Tibial artery (tissue), 4 donors: ENCODE measurements around the gene UGT1A9.

Source experiments
- DNase-seq, 2 donors: peaks; one replicate each; pipeline ENCODE4 v3.0.0-alpha.2; 2019
- H3K27ac ChIP-seq, 2 donors: fragments of 200-600 bp; sonication (generic) in 1 of 2; 1 replicate in 1 of 2; 2 replicates in 1 of 2; pipeline ENCODE4 v1.5.1; 2018 to 2019; ENCODE audit warnings: mild to moderate bottlenecking in 1 of 2
- H3K27me3 ChIP-seq, 2 donors: fragments of 200-600 bp; sonication (generic) in 1 of 2; one replicate each; pipeline versions ENCODE4 v1.5.1 to v1.6.0; 2016 to 2019
- H3K36me3 ChIP-seq, 3 donors: fragments of 200-600 bp; sonication (generic) in 2 of 3; one replicate each; pipeline ENCODE4 v1.5.1; 2016 to 2019; ENCODE audit warnings: mild to moderate bottlenecking in 2 of 3
- H3K4me1 ChIP-seq, 4 donors: fragments of 200-600 bp; sonication (generic) in 2 of 4; 1 replicate in 3 of 4; 2 replicates in 1 of 4; pipeline ENCODE4 v1.5.1; 2016 to 2019
- H3K4me3 ChIP-seq, 2 donors: fragments of 200-600 bp; sonication (generic) in 1 of 2; 1 replicate in 1 of 2; 2 replicates in 1 of 2; pipeline ENCODE4 v1.5.1; 2018 to 2019; ENCODE audit warnings: mild to moderate bottlenecking in 2 of 2
- H3K9me3 ChIP-seq, 3 donors: fragments of 200-600 bp; sonication (generic) in 1 of 3; one replicate each; pipeline ENCODE4 v1.5.1; 2016 to 2019
- intact Hi-C: fragments of 100-400 bp; cut with DNase I; formaldehyde crosslinking; loops from one replicate; pipeline ENCODE4 v1.15.0; 2023; ENCODE audit warnings: low total_unique reads
- TF ChIP-seq, protein P1 (sequence below), 2 experiments: fragments of 200-600 bp in 1 of 2; fragments of 450-650 bp in 1 of 2; IDR thresholded peaks; one replicate each; pipeline ENCODE4 v1.5.1; 2017 to 2019; ENCODE audit warnings: antibody characterized with exemption in 2 of 2, mild to moderate bottlenecking in 1 of 2, moderate library complexity in 1 of 2

Gene UGT1A9

DNA sequence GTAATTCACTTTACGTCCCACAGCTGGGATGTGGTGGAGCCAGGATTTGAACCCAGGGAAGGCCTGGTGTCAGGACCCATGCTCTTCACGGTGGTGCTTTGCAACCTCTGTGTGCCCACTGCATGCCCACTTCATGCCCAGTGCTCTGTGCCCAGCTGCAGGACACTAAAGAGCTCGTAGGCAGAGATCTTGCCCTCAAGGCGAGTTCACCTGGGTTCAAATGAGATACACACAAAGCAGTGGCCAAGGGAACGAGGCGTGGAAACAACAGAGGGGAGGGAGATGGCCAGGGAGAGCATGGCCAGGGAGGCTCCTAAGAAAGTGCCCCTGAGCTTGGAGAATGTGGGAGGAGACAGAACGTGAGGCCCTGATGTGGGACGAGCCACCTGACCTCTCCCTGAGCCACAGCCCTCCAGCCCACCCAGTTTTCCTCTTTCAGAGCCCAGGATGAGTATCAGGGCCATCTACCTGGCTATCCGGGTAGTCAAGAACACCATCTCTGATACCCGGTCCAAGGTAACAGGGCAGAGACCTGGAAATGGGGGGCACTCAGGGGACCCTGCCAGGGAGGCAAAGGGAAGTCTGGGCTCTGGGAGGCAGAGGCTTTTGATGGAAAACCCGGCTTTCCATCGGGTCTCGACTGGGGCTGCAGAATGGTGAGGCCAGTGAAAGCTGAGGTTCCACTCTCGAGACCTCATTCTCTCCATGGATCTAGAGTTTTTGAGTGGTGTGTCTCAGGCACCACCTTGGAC, 126.8 kb downstream of the UGT1A9 start:
- H3K4me1 ChIP-seq: no peaks in the 10 kb centered on the region
- H3K27ac ChIP-seq: no peak overlapping the region
- H3K4me3 ChIP-seq: no peak overlapping the region
- intact Hi-C loops: no loop called here
- TF ChIP-seq, protein P1, sequence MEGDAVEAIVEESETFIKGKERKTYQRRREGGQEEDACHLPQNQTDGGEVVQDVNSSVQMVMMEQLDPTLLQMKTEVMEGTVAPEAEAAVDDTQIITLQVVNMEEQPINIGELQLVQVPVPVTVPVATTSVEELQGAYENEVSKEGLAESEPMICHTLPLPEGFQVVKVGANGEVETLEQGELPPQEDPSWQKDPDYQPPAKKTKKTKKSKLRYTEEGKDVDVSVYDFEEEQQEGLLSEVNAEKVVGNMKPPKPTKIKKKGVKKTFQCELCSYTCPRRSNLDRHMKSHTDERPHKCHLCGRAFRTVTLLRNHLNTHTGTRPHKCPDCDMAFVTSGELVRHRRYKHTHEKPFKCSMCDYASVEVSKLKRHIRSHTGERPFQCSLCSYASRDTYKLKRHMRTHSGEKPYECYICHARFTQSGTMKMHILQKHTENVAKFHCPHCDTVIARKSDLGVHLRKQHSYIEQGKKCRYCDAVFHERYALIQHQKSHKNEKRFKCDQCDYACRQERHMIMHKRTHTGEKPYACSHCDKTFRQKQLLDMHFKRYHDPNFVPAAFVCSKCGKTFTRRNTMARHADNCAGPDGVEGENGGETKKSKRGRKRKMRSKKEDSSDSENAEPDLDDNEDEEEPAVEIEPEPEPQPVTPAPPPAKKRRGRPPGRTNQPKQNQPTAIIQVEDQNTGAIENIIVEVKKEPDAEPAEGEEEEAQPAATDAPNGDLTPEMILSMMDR (IDR thresholded peaks at IDR 0.05): no peak
- no peaks in the 10 kb centered on the region for H3K36me3 ChIP-seq
- H3K27me3 ChIP-seq: no peaks in the 10 kb centered on the region
- DNase-seq: peak in 1 of 2 donors; percentile 48
- H3K9me3 ChIP-seq: no peaks in the 10 kb centered on the region

GRCh38 chr2:233799087-233799665, 127.5 kb downstream of the UGT1A9 start:
- DNase-seq: peak in 1 of 2 donors; percentile 31
- TF ChIP-seq, protein P1 (IDR thresholded peaks at IDR 0.05): no peak
- intact Hi-C loops: no loop called here

DNA sequence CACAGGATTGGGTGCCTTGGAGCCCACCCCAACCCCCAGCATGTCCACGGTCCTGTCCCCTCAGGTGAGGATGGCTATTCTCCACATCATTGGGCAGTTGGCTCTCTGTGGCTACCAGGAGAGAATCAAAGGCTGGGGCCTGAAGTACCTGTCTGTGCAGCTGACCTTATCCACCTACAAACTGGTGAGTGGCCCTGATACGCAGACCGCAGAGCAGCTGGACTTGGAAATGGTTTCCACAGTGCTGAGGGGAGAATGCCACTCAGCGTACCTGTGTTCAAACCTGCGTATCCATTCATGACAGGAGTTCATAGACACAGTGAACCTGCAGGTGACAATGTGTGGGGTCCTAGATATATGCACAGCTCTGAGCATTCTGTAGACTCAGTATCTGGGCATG, 128.0 kb downstream of the UGT1A9 start:
- TF ChIP-seq, protein P1 (IDR thresholded peaks at IDR 0.05): no peak
- no peak overlapping the region for H3K4me3 ChIP-seq
- no peaks in the 10 kb centered on the region for H3K27me3 ChIP-seq
- no peaks in the 10 kb centered on the region for H3K4me1 ChIP-seq
- peak in 1 of 2 donors; percentile 40 for DNase-seq
- H3K9me3 ChIP-seq: no peaks in the 10 kb centered on the region
- no peak overlapping the region for H3K27ac ChIP-seq
- intact Hi-C loops: no loop called here
- no peaks in the 10 kb centered on the region for H3K36me3 ChIP-seq

More at GRCh38 chr2:233799087-233799665, 127.5 kb downstream of the UGT1A9 start:
- no peaks in the 10 kb centered on the region for H3K4me1 ChIP-seq
- no peaks in the 10 kb centered on the region for H3K9me3 ChIP-seq
- no peaks in the 10 kb centered on the region for H3K27me3 ChIP-seq
- H3K4me3 ChIP-seq: no peak overlapping the region
- H3K36me3 ChIP-seq: no peaks in the 10 kb centered on the region
- H3K27ac ChIP-seq: no peak overlapping the region

DNA sequence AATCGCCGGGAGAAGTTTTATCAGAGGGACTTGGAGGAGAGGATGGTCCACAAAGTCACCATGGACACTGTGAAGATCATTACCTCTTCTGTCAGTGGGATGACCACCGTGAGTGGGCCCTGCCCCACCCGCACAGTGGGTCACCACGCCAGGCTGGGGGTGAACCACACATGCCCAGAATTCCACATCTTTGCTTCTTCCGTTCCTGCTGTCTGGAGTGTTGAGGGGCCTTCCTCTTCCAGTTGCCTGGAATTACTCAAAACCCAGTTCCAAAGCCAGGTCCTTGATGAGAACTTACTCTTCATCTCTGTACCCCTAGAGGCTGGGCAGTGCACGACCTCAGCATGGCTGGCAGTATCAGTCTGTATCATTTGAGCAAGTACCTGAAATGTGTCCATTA, 128.5 kb downstream of the UGT1A9 start:
- Histone ChIP-seq H3K4me3 (no peak overlapping the region), H3K27ac (no peak overlapping the region), H3K9me3 (no peaks in the 10 kb centered on the region), H3K4me1 (no peaks in the 10 kb centered on the region), H3K36me3 (no peaks in the 10 kb centered on the region), H3K27me3 (no peaks in the 10 kb centered on the region)
- TF ChIP-seq, protein P1 (IDR thresholded peaks at IDR 0.05): no peak
- peak in 1 of 2 donors; percentile 15 for DNase-seq
- intact Hi-C loops: no loop called here

GRCh38 chr2:233801357-233802131, 129.8 kb downstream of the UGT1A9 start:
- no peak overlapping the region for H3K27ac ChIP-seq
- DNase-seq: peak in 1 of 2 donors; percentile 47
- H3K4me3 ChIP-seq: no peak overlapping the region
- TF ChIP-seq, protein P1 (IDR thresholded peaks at IDR 0.05): no peak
- no peaks in the 10 kb centered on the region for H3K27me3 ChIP-seq
- no peaks in the 10 kb centered on the region for H3K36me3 ChIP-seq
- no peaks in the 10 kb centered on the region for H3K9me3 ChIP-seq
- intact Hi-C loops: no loop called here
- H3K4me1 ChIP-seq: no peaks in the 10 kb centered on the region
